IMR-90 (cell line): ENCODE data around the gene WHRN.

Source experiments
- CTCF ChIP-seq: conservative IDR thresholded peaks from 2 replicates; pipeline ENCODE4 v1.5.1; 2012; ENCODE audit warnings: mild to moderate bottlenecking, low read depth, low read length, improper control_type of control experiment
- NFE2L2 ChIP-seq: fragments of 150-350 bp; IDR thresholded peaks from 2 replicates; pipeline ENCODE4 v1.6.1; 2016; ENCODE audit warnings: low read depth, mild to moderate bottlenecking, low read length
- POLR2A ChIP-seq: IDR thresholded peaks from 2 replicates; pipeline ENCODE4 v1.6.1; 2012; ENCODE audit warnings: mild to moderate bottlenecking, low read depth, low read length

DNA sequence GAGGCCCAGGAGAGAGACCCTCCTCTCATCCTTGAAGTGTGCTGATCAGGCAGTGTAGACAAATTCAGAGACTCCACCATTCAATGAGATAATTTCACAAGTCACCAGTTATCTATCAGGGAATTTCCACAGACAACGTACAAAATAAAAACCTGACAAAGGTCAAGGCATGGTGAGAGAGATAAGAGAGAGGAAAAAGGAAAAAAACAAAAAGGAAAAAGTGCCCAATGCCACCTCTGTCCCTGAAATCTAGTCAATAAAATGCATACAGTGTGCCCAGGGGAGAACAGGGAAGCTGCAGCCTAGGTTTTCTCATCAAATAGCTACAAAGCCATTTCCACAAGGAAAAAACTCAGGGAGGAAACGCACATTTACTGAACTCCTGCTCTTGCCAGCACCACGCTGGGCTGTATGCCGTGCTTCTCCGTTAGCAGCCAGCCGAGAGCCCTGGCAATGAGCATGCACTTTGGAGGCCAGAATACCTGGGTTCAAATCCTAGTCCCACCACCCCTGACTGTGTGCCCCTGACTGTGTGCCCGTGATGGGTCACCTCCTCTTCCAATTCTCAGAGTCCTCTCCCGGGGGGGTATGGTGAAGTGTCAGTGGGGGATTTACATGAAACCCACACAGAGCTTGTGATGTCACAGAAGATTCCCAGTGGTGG lies 11.6 kb downstream of the WHRN start:
- TF ChIP-seq POLR2A (no peak), CTCF (no peak), NFE2L2 (no peak)
